K562 (cell line): Measurements from ENCODE around the gene INHBE. TPM values are rescaled to one million over a fixed set of nuclear protein-coding genes. Genes with fewer than 3 reads are reported as not detected.

ENCODE experiments used
- ATAC-seq: fragments of 200-7000 bp; cut with Tn5 transposase; 3 replicates; pipeline ENCODE4 v1.9.1; 2020; ENCODE audit warnings: moderate library complexity
- BruUV-seq: library from RNA; stranded (reverse); fragments of 400-500 nt; replicated peaks from 2 replicates; lab custom pipeline; 2021; lab: Mats Ljungman, UMichigan
- CTCF ChIA-PET: fragments of 300-600 bp; formaldehyde crosslinking; extraction: SDS; loops from one replicate; lab custom pipeline; 2021; ENCODE audit warnings: low intra/inter-chr PET ratio; lab: Yijun Ruan, JAX
- POLR2A ChIA-PET: fragments of 300-600, 350-650 bp; sonication (Branson Sonifier 250); formaldehyde crosslinking; extraction: SDS; loops from one replicate; lab custom pipeline; 2021; ENCODE audit warnings: antibody characterized with exemption, inconsistent platforms; lab: Yijun Ruan, JAX
- DNase-seq, 4 experiments: peaks; one replicate each; pipeline versions ENCODE4 v3.0.0 to v3.0.0-alpha.2; 2011 to 2018; ENCODE audit warnings: low spot score in 3 of 4, mixed read lengths in 3 of 4; ENCODE audit errors: extremely low read depth in 1 of 4
- FAIRE-seq: peaks from 2 replicates; lab custom pipeline; 2011; peaks lifted over from hg19 to GRCh38; lab: Jason Lieb, UNC
- H2AFZ ChIP-seq: 2 replicates; pipeline ENCODE4 v1.6.0; 2011; ENCODE audit warnings: low read depth, low read length, control low read depth, inconsistent platforms
- H3K27ac ChIP-seq: fragments of 200-600 bp; 3 replicates; pipeline ENCODE4 v1.8.0; 2011; ENCODE audit warnings: low read depth, mild to moderate bottlenecking, control low read depth, inconsistent platforms, low read length, moderate library complexity, mixed read lengths; ENCODE audit errors: extremely low read depth
- H3K27me3 ChIP-seq, 2 experiments: fragments of 300-600 bp in 1 of 2; 2 replicates in 1 of 2; 3 replicates in 1 of 2; pipeline versions ENCODE4 v1.6.0 to v1.8.0; 2011; ENCODE audit warnings: inconsistent platforms in 2 of 2, low read length in 2 of 2, mild to moderate bottlenecking in 1 of 2, mixed read lengths in 1 of 2, moderate library complexity in 1 of 2; ENCODE audit not compliant: control insufficient read depth in 2 of 2, insufficient read depth in 2 of 2
- H3K36me3 ChIP-seq: fragments of 300-600 bp; 3 replicates; pipeline ENCODE4 v1.8.0; 2011; ENCODE audit warnings: mild to moderate bottlenecking, low read length, inconsistent platforms; ENCODE audit not compliant: control insufficient read depth, insufficient read depth
- H3K4me1 ChIP-seq, 2 experiments: fragments of 200-600 bp in 1 of 2; replicated peaks in 1 of 2; 2 replicates in 1 of 2; 3 replicates in 1 of 2; pipeline versions ENCODE4 v1.5.1 to v1.8.0; 2011; ENCODE audit warnings: inconsistent platforms in 2 of 2, low read length in 2 of 2, mild to moderate bottlenecking in 1 of 2, mixed read lengths in 1 of 2, moderate library complexity in 1 of 2; ENCODE audit not compliant: control insufficient read depth in 2 of 2, insufficient read depth in 2 of 2
- H3K4me2 ChIP-seq: 2 replicates; pipeline ENCODE4 v1.6.1; 2011; ENCODE audit warnings: low read length, control low read depth, inconsistent platforms, mixed read lengths; ENCODE audit not compliant: insufficient read depth
- H3K4me3 ChIP-seq: fragments of 200-600 bp; sonication (generic), shearing (Covaris generic); 2 replicates; pipeline ENCODE4 v1.5.1; 2016; ENCODE audit warnings: control low read depth, inconsistent platforms
- H3K79me2 ChIP-seq: fragments of 200-600 bp; 3 replicates; pipeline ENCODE4 v1.8.0; 2011; ENCODE audit warnings: low read length, inconsistent platforms; ENCODE audit not compliant: control insufficient read depth, insufficient read depth
- H3K9ac ChIP-seq, 2 experiments: 2 replicates each; pipeline versions ENCODE4 v1.6.0 to v1.6.1; 2011; ENCODE audit warnings: low read depth in 2 of 2, low read length in 2 of 2, control low read depth in 1 of 2, inconsistent platforms in 1 of 2, mild to moderate bottlenecking in 1 of 2, mixed read lengths in 1 of 2; ENCODE audit not compliant: insufficient read depth in 1 of 2
- H3K9me1 ChIP-seq: one replicate; pipeline ENCODE4 v1.6.0; 2011; ENCODE audit warnings: inconsistent platforms, mild to moderate bottlenecking, low read length, moderate library complexity; ENCODE audit not compliant: control insufficient read depth, insufficient read depth
- H3K9me3 ChIP-seq: replicated peaks from 2 replicates; pipeline ENCODE4 v1.5.1; 2011; ENCODE audit warnings: low read depth, low read length, inconsistent platforms; ENCODE audit not compliant: control insufficient read depth, insufficient read depth
- H4K20me1 ChIP-seq: replicated peaks from 2 replicates; pipeline ENCODE4 v1.6.1; 2011; ENCODE audit warnings: low read length, inconsistent platforms, mixed read lengths; ENCODE audit not compliant: control insufficient read depth, insufficient read depth
- ARNT ChIP-seq, 2 experiments: fragments of 450-650 bp; IDR thresholded peaks; 2 replicates each; pipeline ENCODE4 v1.6.1; 2016; ENCODE audit warnings: mild to moderate bottlenecking in 1 of 2
- CTCFL ChIP-seq: IDR thresholded peaks from 2 replicates; pipeline ENCODE4 v1.6.1; 2011; ENCODE audit warnings: borderline replicate concordance, low read depth, mild to moderate bottlenecking, moderate library complexity, low read length; ENCODE audit not compliant: insufficient read depth, poor library complexity, severe bottlenecking
- CUX1 ChIP-seq: fragments of 200-800 bp; sonication (Bioruptor generic); IDR thresholded peaks from 2 replicates; pipeline ENCODE4 v1.6.1; 2016; ENCODE audit warnings: missing genetic modification characterization, missing compliant biosample characterization
- TEAD2 ChIP-seq: fragments of 450-650 bp; IDR thresholded peaks from 2 replicates; pipeline ENCODE4 v1.6.1; 2016; ENCODE audit warnings: missing genetic modification characterization, control low read depth, missing compliant biosample characterization
- ZFP91 ChIP-seq: sonication (generic); formaldehyde crosslinking; IDR thresholded peaks from 2 replicates; pipeline ENCODE4 v1.8.0; 2022; ENCODE audit warnings: mild to moderate bottlenecking, missing genetic modification reagents
- ZNF165 ChIP-seq: fragments of 250-450 bp; sonication (Bioruptor Pico); IDR thresholded peaks from 2 replicates; pipeline ENCODE4 v1.4.0; 2020; ENCODE audit warnings: borderline replicate concordance
- WGBS: fragments of 100-300 bp; shearing (Covaris generic); methylation state at CpG from one replicate; pipeline ENCODE4 v1.1.6; 2016; ENCODE audit warnings: low coverage, mixed read lengths; ENCODE audit not compliant: insufficient coverage; ENCODE audit errors: missing lambda C conversion rate; 5-methylcytosine and 5-hydroxymethylcytosine counted together
- in situ Hi-C: fragments of 300-500 bp; cut with MboI; formaldehyde crosslinking; loops from 4 replicates; pipeline ENCODE4 v1.15.0; 2018; ENCODE audit warnings: inconsistent platforms, mixed read lengths
- intact Hi-C: fragments of 100-400 bp; cut with micrococcal nuclease; formaldehyde crosslinking; loops from 2 replicates; pipeline ENCODE4 v1.14.2; 2022
- polyA plus RNA-seq, 8 experiments: library from polyadenylated mRNA; depleted of rRNA in 4 of 8; stranded (reverse) in 5 of 8; unstranded in 3 of 8; fragments of >200 nt; fragmentation: Nextera tagmentation in 2 of 8; fragmentation: Illumina TruSeq in 1 of 8; extraction: Ambion mirVana in 2 of 8; extraction: Trizol in 1 of 8; gene quantifications; 2 replicates each; pipeline versions ENCODE4 v1.2.1 to v1.2.3, GENCODE V29; 2011 to 2014; ENCODE audit warnings: inconsistent platforms in 1 of 8, missing spikeins in 1 of 8
- total RNA-seq, 7 experiments: library from RNA; depleted of rRNA in 6 of 7; stranded (reverse); fragments of >200 nt in 6 of 7; fragmentation: Illumina TruSeq in 2 of 7; extraction: Trizol in 2 of 7; gene quantifications; 2 replicates each; pipeline versions ENCODE4 v1.2.1 to v1.2.3, GENCODE V29; 2011 to 2021; ENCODE audit warnings: low replicate concordance in 1 of 7
- TF ChIP-seq, protein P1 (sequence below): fragments of 450-650 bp; IDR thresholded peaks from 2 replicates; pipeline ENCODE4 v1.6.1; 2018; ENCODE audit not compliant: partially characterized antibody

INHBE gene
- total and polyA plus RNA-seq, 9 of the 15 experiments (the other 6 are each of a cell fraction or from before 2014, with no cell fraction given), result 0.94 to 9.9 (median 7.3) TPM

- Histone ChIP-seq H3K9ac (peak overlapping the region; percentile 78 to 87), H3K9me3 (no peaks in the 10 kb centered on the region), H3K36me3 (no peaks in the 10 kb centered on the region), H2AFZ (peak overlapping the region; percentile 92), H3K4me1 (peaks cover 53 to 56% of the 10 kb centered on the region in 2 experiments), H3K4me2 (peak overlapping the region; percentile 91), H4K20me1 (no peaks in the 10 kb centered on the region), H3K27ac (peak overlapping the region; percentile 74; the same call in 2 of the 3 replicates), H3K27me3 (no peaks in the 10 kb centered on the region), H3K9me1 (no peaks in the 10 kb centered on the region), H3K79me2 (peaks cover 20% of the 10 kb centered on the region; the same call in 2 of the 3 replicates), H3K4me3 (peak overlapping the region; percentile 62; the same call in 1 of the 2 replicates)
- POLR2A ChIA-PET, result interaction anchor here (0.5 to 2.4 kb wide), 15 partner anchors 10 to 214 kb away, joined by 3 to 9 read pairs (median 5); no protein-coding TSS in a partner anchor
- CTCF ChIA-PET, result interaction anchor here (0.6 to 0.9 kb wide), 2 partner anchors 58 to 242 kb away, joined by 4 to 5 read pairs; no protein-coding TSS in a partner anchor
- intact Hi-C loops, result loop anchor here (5.0 kb wide), 1 partner anchor 236 kb away; the partner anchor contains the start of gene OS9
- no TSS peak for BruUV-seq
- WGBS, result 28% methylated on average over 13 of the region's 15 CpGs
- in situ Hi-C loops, result no loop called here
- DNase-seq (peak in 3 of 4 experiments; percentile 37 to 75 (median 47)), ATAC-seq (peak; percentile 39), FAIRE-seq (peak; percentile 77)
- no peak for TF ChIP-seq ZNF165 (CRISPR knock-in tag)
- TF ChIP-seq TEAD2 (tag), result no peak
- TF ChIP-seq CUX1 (CRISPR knock-in tag), result no peak
- 0 out of 4 replicates have a peak, but pooled peaks of 1 of the 2 experiments have one; percentile 42 for TF ChIP-seq ARNT (IDR thresholded peaks at IDR 0.05)
- no peak for TF ChIP-seq ZFP91 (CRISPR knock-in tag)
- TF ChIP-seq, protein P1, sequence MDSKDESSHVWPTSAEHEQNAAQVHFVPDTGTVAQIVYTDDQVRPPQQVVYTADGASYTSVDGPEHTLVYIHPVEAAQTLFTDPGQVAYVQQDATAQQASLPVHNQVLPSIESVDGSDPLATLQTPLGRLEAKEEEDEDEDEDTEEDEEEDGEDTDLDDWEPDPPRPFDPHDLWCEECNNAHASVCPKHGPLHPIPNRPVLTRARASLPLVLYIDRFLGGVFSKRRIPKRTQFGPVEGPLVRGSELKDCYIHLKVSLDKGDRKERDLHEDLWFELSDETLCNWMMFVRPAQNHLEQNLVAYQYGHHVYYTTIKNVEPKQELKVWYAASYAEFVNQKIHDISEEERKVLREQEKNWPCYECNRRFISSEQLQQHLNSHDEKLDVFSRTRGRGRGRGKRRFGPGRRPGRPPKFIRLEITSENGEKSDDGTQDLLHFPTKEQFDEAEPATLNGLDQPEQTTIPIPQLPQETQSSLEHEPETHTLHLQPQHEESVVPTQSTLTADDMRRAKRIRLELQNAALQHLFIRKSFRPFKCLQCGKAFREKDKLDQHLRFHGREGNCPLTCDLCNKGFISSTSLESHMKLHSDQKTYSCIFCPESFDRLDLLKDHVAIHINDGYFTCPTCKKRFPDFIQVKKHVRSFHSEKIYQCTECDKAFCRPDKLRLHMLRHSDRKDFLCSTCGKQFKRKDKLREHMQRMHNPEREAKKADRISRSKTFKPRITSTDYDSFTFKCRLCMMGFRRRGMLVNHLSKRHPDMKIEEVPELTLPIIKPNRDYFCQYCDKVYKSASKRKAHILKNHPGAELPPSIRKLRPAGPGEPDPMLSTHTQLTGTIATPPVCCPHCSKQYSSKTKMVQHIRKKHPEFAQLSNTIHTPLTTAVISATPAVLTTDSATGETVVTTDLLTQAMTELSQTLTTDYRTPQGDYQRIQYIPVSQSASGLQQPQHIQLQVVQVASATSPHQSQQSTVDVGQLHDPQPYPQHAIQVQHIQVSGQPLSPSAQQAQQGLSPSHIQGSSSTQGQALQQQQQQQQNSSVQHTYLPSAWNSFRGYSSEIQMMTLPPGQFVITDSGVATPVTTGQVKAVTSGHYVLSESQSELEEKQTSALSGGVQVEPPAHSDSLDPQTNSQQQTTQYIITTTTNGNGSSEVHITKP, result no peak
- TF ChIP-seq CTCFL, result peak; percentile 75
Measured at GRCh38 chr12:57456145-57456700, 1.1 kb downstream of the INHBE start.
